Pons (tissue), 1 donor: Measurements from ENCODE around the gene TMEM119.

Experiments used
- DNase-seq: peaks from one replicate; pipeline ENCODE4 v3.0.0-alpha.2; 2016; ENCODE audit warnings: low spot score

The TMEM119 gene, protein sequence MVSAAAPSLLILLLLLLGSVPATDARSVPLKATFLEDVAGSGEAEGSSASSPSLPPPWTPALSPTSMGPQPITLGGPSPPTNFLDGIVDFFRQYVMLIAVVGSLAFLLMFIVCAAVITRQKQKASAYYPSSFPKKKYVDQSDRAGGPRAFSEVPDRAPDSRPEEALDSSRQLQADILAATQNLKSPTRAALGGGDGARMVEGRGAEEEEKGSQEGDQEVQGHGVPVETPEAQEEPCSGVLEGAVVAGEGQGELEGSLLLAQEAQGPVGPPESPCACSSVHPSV

DNA sequence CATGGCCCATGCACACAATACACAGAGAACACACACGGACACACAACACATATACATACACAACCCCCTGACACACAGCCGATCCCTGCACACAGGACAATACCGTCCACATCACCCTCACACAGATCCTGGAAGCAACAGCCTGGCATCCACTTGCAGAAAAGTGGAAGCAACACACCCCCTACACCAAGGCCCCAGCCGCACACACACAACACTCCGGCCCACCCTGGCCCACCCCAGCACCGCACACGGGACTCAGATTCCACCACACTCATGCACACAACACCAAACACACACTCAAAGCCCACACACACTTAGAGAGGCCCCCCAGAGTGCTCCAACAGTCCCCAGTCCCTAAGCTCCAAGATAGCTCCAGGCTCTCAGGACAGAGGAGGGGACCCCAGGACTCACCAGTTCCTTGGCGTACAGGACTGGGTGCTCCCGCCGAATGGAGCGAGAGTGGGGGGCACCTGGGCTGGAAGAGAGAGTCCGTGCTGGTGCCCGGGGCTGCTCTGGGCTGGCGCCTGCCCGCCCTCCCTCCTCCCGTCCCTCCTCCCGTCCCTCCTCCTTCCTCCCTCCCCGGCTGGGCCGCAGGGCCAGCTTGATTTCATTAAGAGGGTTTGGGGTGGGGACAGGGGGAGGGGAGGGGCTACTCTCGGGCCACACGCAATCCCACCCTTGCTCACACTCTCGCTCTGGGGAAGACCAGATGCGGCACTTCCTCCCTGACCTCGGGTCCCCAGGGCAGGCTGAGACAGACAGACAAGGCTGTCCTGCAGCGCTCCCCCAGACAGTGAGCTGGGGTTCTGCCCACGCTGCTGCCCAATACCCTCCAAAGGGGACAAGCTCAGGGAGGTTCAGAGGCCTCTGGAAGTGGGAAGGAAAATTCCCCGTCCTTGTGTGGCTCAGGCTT lies at the start of gene TMEM119:
TSS of gene TMEM119 (minus strand) at position 526 of the 913 bp plus-strand sequence. CDS start 5,701 bp downstream, outside the sequence.
- DNase-seq = peak; percentile 48

- no peak for DNase-seq
These were observed 49.0 kb upstream of the TMEM119 start for GRCh38 chr12:108646600-108647579.

DNA sequence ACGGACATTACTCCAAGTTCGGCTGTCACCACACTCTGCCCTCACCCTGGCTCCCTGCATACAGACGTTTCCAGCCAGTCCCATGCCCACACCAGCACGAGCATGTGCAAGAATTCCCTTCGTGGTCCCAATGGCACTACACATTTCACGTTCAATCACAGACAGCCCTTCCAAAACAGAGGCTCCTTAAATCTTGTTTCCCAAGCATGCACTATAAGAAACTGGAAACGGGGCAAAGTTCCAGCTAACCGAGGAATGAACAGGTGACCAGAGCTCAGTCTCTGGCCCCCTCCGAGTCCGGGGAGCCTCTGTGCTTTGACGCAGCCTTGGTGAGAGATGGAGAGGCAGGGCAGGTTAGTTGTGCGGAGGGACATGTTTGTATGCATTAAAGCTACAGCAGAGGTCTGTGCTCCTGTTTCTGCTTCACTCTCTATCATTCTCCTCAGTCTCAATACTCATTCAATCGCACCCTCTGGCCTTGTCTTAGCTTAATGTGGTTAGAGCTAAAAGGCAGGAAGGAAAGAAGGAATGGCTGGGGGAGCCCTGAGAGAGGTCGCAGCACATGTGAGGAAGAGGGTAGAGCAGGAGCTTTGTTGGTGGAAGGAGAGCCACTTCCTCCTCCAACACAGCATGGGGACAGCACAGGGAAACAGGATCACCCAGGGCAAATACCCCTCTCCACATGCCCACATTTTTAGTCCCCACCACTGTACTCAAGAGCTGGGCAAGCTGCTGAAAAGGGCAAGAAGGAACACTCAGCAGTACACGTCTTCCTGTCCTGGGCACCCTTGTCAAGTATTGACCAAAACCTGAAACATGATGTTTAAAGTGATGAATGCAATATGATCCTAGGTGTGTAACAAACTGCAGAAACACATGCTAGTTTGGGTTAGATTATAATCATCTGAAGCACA lies 48.1 kb upstream of the TMEM119 start:
- DNase-seq = peak; percentile 34

DNA sequence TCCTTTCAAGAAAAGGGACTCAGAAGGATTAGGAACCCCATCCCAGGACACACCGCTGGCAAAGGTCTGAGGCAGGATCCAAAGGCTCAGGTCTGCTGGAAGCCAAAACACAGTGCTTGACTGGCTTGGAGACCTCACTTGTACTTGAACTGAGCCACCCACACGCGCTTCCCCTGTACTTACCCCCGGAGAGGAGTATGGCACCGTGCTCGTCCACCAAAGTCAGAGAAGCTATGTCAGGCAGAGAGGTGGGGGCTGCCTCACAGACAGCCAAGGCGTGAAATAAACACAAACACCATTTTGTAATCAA lies 46.9 kb upstream of the TMEM119 start:
- no peak for DNase-seq

- DNase-seq = peak; percentile 78
These were observed 46.3 kb upstream of the TMEM119 start for GRCh38 chr12:108643941-108644810.

DNA sequence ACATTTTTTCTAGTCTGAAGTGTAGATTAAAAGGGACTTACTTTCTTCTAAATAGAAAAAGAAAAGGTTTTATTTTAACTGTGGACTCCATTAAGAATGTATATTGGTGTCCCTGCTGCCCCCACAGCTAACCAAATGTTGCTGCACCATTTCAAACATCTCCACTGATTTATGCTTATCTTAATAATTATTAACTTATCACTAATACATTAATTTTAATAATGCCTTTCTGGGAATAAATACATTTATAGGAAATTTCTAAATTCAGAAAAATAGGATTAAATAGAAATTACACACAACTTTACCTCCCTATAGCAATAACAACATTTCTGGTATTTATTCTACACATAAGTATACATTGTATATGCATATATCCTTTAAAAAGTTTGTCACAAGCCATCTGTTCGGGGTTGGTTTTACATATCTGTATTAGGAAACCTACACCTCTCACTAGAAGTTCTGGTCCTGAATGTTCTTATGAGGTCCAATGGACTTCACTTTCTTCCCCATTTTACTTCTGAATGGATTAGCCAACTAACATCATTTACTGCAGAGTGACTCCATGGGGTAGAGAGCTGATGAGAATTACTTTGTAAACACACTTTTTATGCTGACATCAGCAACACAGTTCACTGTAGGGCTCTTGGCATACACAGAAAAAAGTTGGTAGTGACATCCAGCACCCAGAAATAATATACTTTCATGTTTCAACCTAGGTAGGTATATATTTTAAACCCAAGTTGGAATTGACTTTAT lies 45.2 kb upstream of the TMEM119 start:
- DNase-seq = no peak

DNA sequence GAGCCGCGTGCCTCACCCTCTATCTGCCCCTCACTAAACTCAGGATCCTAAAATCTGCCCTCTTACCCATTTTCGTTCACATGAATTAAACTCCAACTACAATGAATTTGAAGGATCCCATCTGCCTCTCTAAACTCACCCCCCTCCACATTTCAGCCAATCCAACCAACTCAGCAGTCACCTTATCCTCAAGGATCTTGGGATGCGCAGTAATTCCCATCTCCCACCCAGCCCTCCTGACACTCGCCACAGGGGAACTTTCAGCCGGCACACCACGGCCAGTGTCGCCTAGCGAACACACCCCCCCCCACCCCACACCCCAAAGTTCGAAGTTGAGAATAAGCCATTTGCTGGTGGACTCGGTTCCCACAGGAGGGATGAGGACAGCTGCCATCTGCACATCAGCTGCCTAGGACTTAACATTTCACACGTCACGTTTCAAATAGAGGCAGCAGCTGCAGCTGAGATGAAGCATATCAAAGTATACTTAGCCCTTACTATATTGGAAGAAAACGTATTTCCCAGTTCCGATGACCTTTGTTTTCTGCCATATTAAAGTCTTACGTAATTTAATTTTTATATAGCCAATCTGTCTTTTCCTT lies 44.5 kb upstream of the TMEM119 start:
- DNase-seq = no peak

DNA sequence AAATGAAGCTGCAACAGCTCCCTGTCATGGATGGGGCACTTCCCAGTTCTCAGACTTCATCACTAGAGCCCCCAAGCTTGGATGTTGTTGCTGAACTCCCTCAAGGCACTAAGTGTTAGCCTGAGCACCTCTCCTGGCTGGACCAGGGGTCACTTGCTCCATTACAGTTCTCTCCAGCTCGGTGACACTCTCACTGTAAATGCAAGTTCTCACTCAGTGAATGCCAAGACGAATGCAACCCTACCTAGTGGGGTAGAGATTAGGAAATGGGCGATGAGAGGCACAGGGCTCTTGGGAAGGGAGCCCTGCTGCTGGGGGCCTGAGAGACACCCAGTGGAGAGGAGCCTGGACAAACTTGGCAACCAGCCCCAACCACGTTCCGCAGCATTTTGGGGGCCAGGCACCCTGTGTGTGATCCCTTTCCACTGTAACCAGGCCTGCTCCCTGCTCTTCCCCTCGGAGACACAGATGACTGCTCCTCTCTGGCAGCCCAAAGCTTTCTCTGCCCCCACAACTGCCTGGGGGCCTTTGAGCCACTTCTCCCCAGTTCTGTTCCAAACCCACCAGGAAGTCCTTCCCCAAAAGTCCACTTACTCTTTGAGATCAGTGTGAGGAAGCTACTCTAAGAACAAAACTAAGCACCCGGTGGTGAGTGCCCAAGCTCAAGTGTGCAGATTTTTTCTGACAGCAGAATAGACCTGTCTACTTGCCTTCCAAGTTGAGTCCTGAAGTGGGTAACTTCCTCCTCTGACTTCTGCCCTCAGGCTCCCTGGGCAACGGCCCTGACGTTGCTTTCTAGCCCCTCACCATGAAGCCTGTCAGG lies 43.8 kb upstream of the TMEM119 start:
- DNase-seq = peak; percentile 71

- no peak for DNase-seq
These were observed 43.0 kb upstream of the TMEM119 start for GRCh38 chr12:108640802-108641445.

GRCh38 chr12:108638997-108639822 lies 41.3 kb upstream of the TMEM119 start:
- no peak for DNase-seq

DNA sequence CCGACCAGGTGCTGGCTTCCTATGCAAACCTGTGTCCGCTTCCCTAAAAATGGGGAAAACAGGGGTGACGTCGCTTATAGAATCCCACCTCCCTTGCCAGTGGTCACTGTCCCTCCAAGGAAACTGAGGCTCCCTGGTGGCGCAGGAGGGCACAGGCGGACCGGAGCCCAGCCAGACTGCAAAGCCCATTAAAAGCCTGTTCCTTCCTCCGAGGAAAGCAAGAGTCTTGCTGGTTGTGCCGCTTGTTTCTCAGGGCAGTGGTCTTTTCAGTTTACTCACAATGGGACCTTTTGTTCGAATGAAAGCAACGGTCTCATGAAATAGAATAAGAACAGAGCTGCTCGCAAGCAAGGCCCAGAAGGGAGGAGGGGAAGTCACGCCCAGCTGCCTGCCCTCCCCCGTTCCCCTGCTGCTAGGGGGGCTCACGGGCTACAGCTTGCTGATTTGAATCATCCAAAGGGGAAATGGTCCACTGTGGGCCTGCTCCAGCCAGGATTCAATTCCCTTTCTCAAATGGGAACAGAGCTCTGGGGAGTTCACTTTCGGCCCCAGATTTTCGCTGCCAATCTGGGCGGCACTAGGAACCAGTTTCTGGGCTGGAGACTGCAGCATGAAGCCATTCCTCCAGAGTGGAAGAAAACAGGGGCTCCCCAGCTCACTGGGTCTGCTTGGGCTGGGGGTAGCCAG lies 40.4 kb upstream of the TMEM119 start:
- DNase-seq = peak; percentile 85

GRCh38 chr12:108637222-108637971 lies 39.5 kb upstream of the TMEM119 start:
- no peak for DNase-seq

DNA sequence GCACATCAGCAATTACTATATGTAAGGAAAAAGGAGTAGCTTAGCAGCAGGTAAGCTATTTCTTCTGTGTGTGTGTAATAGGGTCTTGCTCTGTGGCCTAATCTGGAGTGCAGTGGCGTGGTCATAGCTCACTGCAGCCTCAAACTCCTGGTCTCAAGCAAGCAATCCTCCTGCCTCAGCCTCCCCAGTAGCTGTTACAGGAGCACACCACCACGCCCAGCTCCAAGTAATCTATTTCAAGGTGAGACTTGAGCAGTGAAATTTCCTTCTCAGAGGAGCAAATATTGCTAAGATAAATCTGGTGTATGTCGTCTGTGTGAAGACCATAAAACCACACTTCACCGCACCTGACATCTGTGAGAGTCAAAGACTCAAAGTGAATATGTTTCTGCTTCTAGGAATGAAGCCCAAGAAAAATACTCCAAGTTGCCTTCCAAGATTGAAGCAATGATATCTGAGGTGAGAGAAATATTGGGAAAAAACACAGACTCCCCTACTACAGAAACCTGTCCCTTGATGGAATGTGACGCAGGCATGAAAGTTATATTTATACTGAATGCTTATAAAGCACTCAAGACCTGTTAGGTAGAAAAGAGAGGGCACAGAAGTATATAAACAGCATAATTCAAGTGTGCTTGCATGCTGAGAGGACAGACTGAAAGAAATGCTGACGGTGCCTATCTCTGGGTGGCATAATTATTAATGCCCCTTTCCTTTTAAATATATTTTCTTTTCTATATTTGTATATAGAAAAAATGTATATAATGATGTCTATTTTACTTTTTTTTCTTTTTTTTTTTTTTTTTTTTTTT lies 38.3 kb upstream of the TMEM119 start:
- DNase-seq = no peak
